Type B pancreatic cell (in vitro differentiated cells): ENCODE data around the gene DEK. TPM values are rescaled to one million over a fixed set of nuclear protein-coding genes. Genes with fewer than 3 reads are reported as not detected.

Experiments
- DNase-seq: peaks from one replicate; pipeline ENCODE4 v3.0.0; 2021; ENCODE audit warnings: mixed read lengths; ENCODE audit not compliant: unreplicated experiment; ENCODE audit errors: extremely low spot score
- H3K27ac Mint-ChIP-seq: 2 replicates; pipeline ENCODE4 v1.8.0; 2021; ENCODE audit warnings: mild to moderate bottlenecking, mixed read lengths
- H3K27me3 Mint-ChIP-seq: 2 replicates; pipeline ENCODE4 v1.8.0; 2021; ENCODE audit warnings: mixed read lengths
- H3K36me3 Mint-ChIP-seq: 2 replicates; pipeline ENCODE4 v1.8.0; 2021; ENCODE audit warnings: mixed read lengths
- H3K4me1 Mint-ChIP-seq: one replicate; pipeline ENCODE4 v1.8.0; 2021; ENCODE audit warnings: mixed read lengths; ENCODE audit not compliant: unreplicated experiment
- H3K4me3 Mint-ChIP-seq: 2 replicates; pipeline ENCODE4 v1.8.0; 2021; ENCODE audit warnings: mild to moderate bottlenecking, mixed read lengths
- H3K9me3 Mint-ChIP-seq: 2 replicates; pipeline ENCODE4 v1.8.0; 2021; ENCODE audit warnings: mixed read lengths
- total RNA-seq: library from RNA; stranded (reverse); gene quantifications from 2 replicates; pipeline ENCODE4 v1.2.1, GENCODE V29; 2021; ENCODE audit warnings: low replicate concordance
- TF ChIP-seq, protein P1 (sequence below): fragments of 200-600 bp; sonication (generic); conservative IDR thresholded peaks from 2 replicates; pipeline ENCODE4 v1.5.0; 2021; ENCODE audit warnings: antibody characterized with exemption, mild to moderate bottlenecking

Gene DEK
- total RNA-seq, 1 donor from 2014 or later = 124 TPM

DNA sequence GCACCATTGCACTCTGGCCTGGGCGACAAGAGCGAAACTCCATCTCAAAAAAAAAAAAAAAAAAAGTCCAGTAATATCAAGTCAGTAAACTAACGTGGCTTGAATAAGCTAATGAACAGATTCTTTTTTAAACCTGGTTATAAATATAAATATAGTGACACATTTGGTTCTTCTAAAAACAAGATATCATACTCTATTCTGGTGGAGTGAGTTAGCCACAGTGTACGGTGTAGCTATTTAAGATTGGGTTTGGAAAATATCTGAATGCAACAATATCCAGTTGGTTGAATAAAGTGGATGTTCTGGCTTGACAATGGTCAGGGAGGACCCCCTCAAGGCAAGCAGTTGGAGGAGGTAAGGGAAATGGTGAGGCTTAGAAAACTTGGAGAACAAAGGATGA lies 5.9 kb upstream of the DEK start:
- Mint-ChIP-seq H3K4me3 (no peak overlapping the region), H3K27ac (no peak overlapping the region)
- no peak for DNase-seq

DNA sequence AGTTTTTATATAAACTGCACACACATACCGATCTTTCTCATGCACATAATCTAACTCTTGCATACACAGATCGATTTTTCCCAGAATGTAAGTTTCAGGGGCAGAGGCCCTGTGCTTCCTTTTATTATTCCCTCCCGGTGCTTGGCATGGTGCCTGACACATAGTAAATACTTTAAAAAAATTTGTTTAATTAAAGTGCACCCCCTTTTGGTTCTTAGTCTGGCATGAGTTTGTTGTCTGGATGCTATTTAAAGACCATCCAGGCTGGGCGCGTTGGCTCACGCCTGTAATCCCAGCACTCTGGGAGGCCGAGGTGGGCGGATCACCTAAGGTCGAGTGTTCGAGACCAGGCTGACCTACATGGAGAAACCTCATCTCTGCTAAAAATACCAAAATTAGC lies 5.4 kb upstream of the DEK start:
- peaks cover 9% of the 10 kb centered on the region for H3K4me1 Mint-ChIP-seq
- peaks cover 5% of the 10 kb centered on the region for H3K27me3 Mint-ChIP-seq
- no peak for DNase-seq
- H3K9me3 Mint-ChIP-seq = no peaks in the 10 kb centered on the region
- H3K27ac Mint-ChIP-seq = no peak overlapping the region
- TF ChIP-seq, protein P1, sequence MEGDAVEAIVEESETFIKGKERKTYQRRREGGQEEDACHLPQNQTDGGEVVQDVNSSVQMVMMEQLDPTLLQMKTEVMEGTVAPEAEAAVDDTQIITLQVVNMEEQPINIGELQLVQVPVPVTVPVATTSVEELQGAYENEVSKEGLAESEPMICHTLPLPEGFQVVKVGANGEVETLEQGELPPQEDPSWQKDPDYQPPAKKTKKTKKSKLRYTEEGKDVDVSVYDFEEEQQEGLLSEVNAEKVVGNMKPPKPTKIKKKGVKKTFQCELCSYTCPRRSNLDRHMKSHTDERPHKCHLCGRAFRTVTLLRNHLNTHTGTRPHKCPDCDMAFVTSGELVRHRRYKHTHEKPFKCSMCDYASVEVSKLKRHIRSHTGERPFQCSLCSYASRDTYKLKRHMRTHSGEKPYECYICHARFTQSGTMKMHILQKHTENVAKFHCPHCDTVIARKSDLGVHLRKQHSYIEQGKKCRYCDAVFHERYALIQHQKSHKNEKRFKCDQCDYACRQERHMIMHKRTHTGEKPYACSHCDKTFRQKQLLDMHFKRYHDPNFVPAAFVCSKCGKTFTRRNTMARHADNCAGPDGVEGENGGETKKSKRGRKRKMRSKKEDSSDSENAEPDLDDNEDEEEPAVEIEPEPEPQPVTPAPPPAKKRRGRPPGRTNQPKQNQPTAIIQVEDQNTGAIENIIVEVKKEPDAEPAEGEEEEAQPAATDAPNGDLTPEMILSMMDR = no peak
- H3K4me3 Mint-ChIP-seq = no peak overlapping the region
- no peaks in the 10 kb centered on the region for H3K36me3 Mint-ChIP-seq

More for the DNA sequence above, 5.9 kb upstream of the DEK start:
- Mint-ChIP-seq H3K27me3 (peaks cover 8% of the 10 kb centered on the region), H3K36me3 (no peaks in the 10 kb centered on the region), H3K9me3 (no peaks in the 10 kb centered on the region), H3K4me1 (peaks cover 4% of the 10 kb centered on the region)
- TF ChIP-seq, protein P1 = no peak

DNA sequence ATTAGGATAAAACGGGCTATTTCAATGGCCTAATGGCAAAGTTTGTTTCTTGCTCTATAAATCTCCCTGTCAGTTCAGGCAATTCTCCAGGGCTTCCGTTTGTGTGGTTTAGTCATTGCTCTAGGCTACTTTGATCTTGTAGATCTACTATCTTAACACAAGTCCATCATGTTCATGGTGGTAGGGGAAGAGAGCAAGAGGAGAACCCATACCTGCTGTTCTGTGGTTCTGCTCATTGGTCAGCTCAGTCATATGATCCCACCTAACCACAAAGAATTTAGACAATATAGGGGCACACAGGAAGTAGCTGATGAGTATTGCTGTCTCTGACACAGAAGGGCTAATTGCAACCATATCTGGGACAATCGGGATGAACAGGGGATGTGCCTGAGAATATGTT lies 4.9 kb upstream of the DEK start:
- H3K27ac Mint-ChIP-seq = no peak overlapping the region
- peaks cover 5% of the 10 kb centered on the region for H3K27me3 Mint-ChIP-seq
- H3K9me3 Mint-ChIP-seq = no peaks in the 10 kb centered on the region
- H3K4me3 Mint-ChIP-seq = no peak overlapping the region
- DNase-seq = no peak
- TF ChIP-seq, protein P1 = no peak
- H3K36me3 Mint-ChIP-seq = no peaks in the 10 kb centered on the region
- peaks cover 9% of the 10 kb centered on the region for H3K4me1 Mint-ChIP-seq

DNA sequence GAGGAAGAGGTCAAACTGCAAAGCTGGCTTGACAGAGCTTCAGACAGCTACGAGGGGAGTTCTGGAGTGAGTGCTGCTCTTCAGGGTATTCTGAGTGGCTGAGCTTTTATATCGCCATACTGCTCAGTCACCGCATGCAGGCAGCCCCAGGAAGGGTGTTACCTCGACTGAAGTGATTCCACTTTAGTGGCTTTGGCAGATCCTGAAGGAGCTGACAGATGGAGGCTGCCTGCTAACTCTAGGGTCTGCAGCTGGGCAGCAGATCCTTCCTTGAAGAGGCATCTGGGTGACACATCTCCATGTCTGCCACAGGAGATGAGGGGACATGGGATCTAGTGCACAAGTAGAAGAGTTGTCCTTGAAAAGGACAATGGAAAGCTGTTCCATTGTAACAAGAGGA lies 3.7 kb upstream of the DEK start:
- Mint-ChIP-seq H3K4me1 (peaks cover 9% of the 10 kb centered on the region), H3K9me3 (no peaks in the 10 kb centered on the region), H3K36me3 (peaks cover 4% of the 10 kb centered on the region), H3K27me3 (peaks cover 4% of the 10 kb centered on the region), H3K4me3 (no peak overlapping the region), H3K27ac (no peak overlapping the region)
- TF ChIP-seq, protein P1 = no peak
- no peak for DNase-seq

DNA sequence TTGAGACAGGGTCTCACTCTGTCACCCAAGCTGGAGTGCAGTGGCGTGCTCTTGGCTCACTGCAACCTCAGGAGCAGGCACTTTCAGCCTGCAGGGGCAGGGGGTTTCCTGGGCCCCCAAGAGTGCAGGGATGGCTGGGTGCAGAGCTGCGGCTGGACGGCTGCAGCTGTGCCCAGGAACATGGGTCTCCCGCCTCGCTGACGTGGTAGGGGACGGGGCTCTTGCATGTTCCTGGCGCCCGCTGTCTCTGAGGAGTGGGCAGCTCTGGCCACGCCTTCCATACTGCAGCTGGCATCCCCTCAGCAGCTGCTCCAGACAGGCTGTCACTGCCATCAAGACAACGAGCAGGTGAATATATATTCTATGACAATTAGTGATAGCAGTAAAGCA lies 2.2 kb upstream of the DEK start:
- no peak for DNase-seq
- H3K9me3 Mint-ChIP-seq = no peaks in the 10 kb centered on the region
- H3K27me3 Mint-ChIP-seq = no peaks in the 10 kb centered on the region
- no peak overlapping the region for H3K4me3 Mint-ChIP-seq
- TF ChIP-seq, protein P1 = no peak
- peaks cover 16% of the 10 kb centered on the region for H3K36me3 Mint-ChIP-seq
- peaks cover 20% of the 10 kb centered on the region for H3K4me1 Mint-ChIP-seq
- no peak overlapping the region for H3K27ac Mint-ChIP-seq
